GM10266 (cell line): Measurements from ENCODE around the gene BAIAP3.
"Not testable (repeated sequence)": the region's sequence is repeated elsewhere in the genome, so short reads cannot be mapped to it uniquely, and the experiment has no call there.

Experiments
- DNase-seq: peaks from one replicate; pipeline ENCODE4 v3.0.0; 2012; ENCODE audit errors: extremely low spot score
- TF ChIP-seq, protein P1 (sequence below): IDR thresholded peaks from 2 replicates; pipeline ENCODE4 v1.5.1; 2012; ENCODE audit warnings: mild to moderate bottlenecking, low read depth; ENCODE audit not compliant: control insufficient read depth, insufficient read depth; ENCODE audit errors: missing control alignments

The BAIAP3 gene

DNA sequence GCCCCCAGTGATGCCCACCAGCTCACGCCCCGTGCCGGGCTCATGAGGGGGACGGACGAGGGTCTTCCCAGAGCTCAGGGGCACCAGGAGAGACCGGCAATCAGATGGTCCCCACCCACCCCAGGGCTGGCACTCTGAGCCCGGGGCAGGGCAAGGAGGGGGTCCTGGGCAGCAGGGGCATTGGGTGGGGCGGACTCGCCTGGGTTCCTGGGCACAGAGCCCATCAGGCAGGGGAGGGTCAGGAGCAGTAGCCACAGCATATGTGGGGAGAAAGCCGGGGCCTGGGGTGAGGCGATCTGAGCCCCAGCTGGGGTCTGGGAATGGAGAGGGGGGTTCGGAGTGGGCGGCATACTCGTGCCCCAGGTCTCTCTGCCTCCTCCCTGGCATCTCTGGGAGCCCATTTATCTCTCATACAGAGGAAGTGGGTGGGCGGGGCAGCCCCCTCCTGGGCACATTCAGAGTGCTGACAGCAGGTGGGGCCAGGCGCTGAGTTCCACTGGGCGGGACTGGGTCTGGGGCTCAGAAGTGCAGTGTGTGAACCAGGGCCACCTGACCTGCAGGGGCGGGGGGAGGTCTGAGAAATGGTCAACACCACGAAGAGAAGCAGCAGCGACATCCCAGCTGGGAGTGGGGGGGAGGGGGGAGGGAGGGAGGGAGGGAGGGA is 44.5 kb upstream of the BAIAP3 start:
- no peak for DNase-seq
- TF ChIP-seq, protein P1, sequence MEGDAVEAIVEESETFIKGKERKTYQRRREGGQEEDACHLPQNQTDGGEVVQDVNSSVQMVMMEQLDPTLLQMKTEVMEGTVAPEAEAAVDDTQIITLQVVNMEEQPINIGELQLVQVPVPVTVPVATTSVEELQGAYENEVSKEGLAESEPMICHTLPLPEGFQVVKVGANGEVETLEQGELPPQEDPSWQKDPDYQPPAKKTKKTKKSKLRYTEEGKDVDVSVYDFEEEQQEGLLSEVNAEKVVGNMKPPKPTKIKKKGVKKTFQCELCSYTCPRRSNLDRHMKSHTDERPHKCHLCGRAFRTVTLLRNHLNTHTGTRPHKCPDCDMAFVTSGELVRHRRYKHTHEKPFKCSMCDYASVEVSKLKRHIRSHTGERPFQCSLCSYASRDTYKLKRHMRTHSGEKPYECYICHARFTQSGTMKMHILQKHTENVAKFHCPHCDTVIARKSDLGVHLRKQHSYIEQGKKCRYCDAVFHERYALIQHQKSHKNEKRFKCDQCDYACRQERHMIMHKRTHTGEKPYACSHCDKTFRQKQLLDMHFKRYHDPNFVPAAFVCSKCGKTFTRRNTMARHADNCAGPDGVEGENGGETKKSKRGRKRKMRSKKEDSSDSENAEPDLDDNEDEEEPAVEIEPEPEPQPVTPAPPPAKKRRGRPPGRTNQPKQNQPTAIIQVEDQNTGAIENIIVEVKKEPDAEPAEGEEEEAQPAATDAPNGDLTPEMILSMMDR, result no peak

DNA sequence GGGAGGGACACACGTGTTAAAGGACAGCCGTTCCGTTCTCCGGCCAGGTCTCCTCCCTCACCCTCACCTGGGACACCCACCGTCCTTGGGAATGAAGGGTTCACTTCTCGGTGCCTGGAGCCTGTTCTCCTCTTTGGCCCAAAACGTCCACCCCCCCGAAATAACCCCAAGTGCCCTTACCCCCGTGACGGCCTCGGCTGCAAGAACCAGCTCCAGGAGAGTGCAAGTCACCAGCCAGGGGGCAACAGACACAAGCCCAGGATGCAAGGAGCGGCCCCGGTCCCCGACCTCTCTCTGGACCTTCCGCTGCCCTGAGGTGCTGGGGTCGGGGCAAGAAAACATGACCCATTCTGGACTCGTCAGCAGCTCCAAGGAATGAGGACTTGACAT is 44.0 kb upstream of the BAIAP3 start:
- no peak for DNase-seq
- TF ChIP-seq, protein P1, result no peak

DNA sequence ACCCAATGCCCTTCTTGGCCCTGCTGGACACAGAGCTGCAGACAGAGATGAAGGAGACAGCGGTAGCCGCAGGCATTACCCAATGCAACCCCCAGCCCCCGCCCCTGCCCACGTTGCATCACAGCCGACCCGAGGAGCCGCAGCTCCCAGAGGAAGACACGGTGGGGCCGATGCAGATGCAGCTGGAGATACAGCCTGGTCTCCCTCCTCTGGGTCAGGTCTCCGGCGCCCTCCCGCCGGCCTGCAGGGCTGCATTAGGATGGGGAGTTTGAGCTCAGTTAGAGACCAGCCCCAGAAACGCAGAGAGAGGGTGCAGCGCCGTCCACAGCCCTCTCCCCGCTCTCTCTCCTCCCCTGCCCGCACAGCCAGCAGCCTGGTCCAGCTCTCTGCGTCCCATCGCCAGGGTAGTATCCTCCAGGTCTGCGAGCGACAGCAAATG is 43.4 kb upstream of the BAIAP3 start:
- DNase-seq, result no peak
- TF ChIP-seq, protein P1, result no peak

DNA sequence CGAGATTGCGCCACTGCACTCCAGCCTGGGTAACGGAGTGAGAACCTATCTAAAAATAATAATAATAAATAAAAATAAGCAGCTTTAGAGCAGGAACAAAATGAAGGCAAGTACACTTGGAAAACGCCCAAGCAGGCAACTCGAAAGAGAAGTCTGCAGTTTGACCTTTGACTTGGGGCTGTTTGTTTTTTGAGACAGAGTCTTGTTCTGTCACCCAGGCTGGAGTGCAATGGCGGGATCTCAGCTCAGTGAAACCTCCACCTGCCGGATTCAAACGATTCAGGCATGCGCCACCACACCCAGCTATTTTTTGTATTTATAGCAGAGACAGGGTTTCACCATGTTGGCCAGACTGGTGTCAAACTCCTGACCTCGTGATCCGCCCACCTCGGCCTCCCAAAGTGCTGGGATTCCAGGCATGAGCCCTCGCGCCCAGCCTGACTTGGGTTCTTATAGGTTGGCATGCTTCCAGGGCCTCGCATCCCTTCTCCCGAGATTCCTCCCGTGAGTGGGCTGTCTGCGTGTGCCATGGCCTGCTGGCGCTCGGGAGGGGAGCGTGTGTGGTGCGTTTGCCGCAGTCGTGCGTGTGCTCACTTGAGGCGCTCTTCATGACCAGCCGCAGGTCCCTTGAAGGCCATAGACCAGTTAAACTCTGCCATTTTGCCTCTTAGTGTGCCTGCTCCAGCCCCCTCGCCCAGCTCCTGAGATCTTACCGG is 42.4 kb upstream of the BAIAP3 start:
- no peak for DNase-seq
- TF ChIP-seq, protein P1, result no peak

DNA sequence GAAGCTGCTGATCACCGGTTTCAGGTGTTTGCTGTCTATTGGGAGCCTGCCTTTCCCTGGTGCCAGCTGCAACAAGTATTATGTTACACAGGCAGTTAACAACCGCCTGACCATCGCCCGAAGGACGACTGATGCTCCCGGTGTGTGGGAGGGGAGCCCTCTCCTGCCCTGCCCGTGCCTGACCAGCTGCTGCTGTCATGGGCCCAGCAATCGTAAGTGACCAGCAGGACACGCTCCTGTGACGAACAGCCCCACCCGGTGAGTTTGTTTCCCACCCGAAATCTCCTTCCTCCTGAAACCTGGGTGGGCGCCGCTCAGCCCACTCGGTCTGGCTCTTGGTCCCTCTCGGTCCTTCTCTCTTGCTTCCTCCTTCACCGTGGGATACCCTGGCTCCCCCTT is 41.9 kb upstream of the BAIAP3 start:
- no peak for DNase-seq
- TF ChIP-seq, protein P1, result no peak

DNA sequence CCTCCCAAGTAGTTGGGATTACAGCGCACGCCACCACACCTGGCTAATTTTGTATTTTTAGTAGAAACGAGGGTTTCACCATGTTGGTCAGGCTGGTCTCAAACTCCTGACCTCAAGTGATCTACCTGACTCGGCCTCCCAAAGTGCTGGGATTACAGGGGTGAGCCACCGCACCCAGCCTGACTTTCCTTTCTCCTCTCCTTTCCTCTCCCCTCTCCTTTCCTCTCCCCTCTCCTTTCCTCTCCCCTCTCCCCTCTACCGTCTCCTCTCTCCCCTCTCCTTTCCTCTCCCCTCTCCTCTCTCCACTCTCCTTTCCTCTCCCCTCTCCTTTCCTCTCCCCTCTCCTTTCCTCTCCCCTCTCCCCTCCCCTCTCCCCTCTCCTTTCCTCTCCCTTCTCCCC is 41.2 kb upstream of the BAIAP3 start:
- not testable (repeated sequence) for DNase-seq

DNA sequence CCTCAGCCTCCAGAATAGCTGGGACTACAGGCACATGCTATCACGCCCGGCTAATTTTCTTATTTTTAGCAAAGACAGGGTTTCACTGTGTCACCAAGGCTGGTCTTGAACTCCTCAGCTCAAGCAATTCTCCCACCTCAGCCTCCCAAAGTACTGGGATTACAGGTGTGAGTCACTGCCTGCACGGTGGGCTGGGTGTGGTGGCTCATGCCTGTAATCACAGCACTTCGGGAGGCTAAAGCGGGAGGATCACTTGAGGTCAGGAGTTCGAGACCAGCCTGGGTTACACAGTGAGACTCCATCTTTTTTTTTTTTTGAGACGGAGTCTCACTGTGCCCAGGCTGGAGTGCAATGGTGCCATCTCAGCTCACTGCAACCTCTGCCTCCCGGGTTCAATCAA is 40.6 kb upstream of the BAIAP3 start:
- not testable (repeated sequence) for DNase-seq

DNA sequence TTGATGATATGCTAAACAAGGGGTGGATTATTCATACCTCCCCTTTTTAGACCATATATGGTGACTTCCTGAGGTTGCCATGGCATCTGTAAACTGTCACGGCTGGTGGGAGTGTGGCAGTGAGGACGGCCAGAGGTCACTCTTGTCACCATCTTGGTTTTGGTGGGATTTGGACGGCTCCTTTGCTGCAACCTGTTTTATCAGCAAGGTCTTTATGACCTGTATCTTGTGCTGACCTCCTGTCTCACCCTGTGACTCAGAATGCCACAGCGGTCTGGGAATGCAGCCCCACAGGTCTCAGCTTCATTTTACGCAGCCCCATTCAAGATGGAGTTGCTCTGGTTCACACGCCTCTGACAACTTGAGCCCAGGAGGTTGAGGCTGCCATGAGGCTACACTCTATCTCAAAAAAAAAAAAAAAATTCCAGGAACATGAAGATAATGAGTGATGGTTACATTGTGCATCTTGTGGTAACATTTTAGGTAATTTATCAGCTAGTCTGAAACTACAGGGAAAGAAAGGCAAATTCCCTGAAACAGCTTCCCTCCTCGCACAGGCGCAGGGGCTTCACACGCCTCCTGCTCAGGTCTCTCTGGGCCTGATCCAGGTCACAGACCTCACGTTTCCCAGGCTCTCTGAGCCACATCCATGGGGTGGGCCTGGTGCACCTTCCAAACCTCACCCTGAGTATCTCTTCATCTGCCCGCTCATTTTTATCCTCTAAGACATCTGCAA is 39.4 kb upstream of the BAIAP3 start:
- TF ChIP-seq, protein P1, result no peak
- DNase-seq, result no peak
